GM18519 (cell line): ENCODE results near the gene HTR3B.
"Not testable (repeated sequence)": the region's sequence is repeated elsewhere in the genome, so short reads cannot be mapped to it uniquely, and the experiment has no call there.

Source experiments
- ATAC-seq: cut with Tn5 transposase; IDR thresholded peaks from one replicate; pipeline ENCODE4 v1.9.1; 2021; ENCODE audit warnings: mild to moderate bottlenecking, moderate library complexity; ENCODE audit not compliant: unreplicated experiment, low FRiP score

HTR3B gene

DNA sequence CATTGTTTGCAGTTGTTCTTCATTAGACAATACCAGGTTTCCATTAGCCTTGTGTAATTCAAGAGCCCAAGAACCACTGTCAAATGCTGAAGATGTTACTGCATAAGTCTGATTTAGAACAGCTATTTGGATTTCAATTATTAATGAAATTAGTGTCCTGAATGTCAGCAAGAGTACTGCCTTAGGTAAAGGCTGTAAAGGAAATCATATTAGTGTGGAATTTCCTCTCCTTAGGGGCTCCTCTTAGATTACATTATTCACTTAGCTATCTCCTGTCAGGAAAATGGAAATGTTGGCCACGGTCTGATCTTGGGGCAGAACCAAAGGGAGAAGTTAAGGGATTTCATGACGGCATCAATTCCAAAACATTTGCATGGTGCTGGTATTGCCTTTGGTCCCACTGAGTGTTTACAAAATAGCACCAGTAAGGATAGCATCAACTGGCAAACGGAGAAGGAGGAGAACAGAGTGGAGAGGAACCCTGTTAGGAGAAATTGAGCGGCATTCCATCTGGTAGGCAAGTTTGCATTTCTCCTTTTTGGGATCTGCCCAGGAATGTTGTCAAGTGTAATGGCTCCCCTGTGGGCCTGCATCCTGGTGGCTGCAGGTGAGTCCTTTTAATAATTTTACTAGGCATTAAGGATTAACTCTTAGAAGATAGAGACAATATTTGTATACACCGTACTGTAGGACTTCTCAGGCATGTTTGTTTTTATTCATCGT is at the start of gene HTR3B:
Gene HTR3B (plus strand): TSS at position 418 of the 723 bp plus-strand sequence. CDS start 138 bp downstream, at position 556.
- ATAC-seq = no peak

- ATAC-seq = no peak
These were observed 48.8 kb upstream of the HTR3B start for GRCh38 chr11:113855803-113856202.

DNA sequence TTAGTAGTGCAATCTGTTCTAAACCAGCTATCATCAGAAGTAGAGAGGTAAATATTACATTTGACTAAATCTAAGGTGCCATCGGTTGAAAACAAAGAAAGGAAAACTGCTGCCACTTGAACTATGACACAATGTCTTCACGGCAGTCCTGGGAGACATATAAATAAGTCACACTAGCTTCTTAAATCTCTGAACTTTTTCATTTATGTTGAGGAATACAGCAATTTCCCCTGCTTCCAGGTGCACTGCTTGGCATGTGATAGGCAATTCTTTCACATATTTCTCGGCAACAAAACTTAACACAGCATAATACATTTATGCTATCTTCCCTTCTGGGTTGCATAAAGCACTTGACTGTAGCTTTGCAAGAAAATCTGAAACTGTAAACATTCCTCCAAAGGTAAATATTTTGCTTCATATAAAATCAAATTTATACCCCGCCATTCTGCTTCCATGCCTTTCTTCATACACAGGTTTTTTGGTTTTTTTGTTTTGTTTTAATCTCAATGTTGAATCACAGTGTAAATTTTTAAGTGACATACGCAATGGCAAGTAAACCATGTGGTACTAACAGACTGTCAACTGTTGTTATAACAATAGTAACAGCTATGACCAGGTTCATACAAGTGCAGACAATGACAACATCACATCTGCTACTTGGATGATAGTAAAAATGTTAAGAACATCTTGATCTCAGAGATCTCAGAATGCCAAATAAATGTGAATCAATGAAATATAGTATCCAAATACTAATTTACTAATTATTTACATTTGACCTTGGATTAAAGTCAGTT is 47.4 kb upstream of the HTR3B start:
- no peak for ATAC-seq

DNA sequence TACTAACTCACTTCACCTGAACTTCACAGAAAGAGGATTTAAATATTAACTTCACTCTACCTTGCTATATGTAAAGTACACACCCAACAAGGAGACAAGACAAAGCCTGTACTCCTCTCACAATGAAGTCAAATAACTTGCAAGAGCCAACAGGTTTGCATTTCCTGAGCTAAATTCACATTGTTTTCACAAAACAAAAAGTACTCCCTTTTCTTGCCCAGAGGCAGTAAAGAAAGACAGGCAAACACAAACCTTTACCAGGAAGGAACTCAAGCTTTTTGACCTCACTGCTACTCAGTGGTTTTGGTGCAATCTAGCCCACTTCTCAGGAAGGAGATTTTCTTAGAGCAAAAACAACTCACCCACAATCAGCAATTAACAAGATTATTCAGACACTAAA is 44.9 kb upstream of the HTR3B start:
- no peak for ATAC-seq

- no peak for ATAC-seq
These were observed 42.2 kb upstream of the HTR3B start for GRCh38 chr11:113862435-113862834.

DNA sequence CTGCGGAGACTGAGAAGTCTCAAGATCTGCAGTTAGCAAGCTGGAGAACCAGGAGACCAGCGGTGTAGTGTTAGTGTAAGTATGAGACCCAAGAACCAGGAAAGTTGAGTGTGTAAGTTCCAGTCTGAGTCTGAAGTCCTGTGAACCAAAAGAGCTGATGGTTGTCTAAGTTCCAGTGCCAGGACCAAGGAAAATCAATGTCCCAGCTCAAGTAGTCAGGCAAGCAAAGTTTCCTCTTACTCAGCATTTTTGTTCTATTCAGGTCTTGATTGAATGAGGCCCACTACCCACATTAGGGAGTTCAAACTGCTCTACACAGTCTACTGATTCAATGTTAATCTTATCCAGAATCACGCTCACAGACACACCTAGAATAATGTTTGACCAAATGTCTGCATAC is 40.2 kb upstream of the HTR3B start:
- ATAC-seq = no peak

DNA sequence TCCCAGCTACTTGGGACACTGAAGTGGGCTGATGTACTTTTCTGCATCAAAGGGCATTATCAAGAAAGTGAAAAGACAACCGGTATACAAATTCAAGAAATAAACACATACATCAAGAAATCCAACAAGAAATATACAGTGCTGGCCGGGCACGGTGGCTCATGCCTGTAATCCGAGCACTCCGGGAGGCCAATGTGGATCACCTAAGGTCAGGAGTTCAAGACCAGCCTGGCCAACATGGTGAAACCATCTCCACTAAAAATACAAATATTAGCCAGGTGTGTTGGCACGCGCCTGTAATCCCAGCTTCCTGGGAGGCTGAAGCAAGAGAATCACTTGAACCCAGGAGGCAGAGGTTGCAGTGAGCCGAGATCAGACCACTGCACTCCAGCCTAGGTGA is 38.7 kb upstream of the HTR3B start:
- no peak for ATAC-seq

- no peak for ATAC-seq
These were observed 36.6 kb upstream of the HTR3B start for GRCh38 chr11:113867843-113868503.

DNA sequence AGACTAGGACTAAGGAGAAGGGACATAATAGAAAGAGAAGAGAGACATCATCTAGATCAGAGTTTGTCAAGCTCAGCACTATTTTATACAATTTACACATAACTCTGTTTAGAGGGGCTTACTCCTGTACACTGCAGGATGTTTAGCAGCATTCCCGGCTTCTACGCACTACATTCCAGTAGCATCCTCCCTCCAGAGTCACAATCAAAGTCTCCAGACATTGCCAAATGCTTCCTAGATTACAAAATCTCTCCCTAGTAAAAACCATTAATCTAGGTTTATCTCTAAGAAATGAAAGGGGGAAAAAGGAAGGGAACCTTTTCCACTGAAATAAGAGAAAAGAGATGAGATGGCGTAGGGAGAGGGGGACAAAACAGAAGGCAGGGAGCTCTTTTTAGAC is 33.3 kb upstream of the HTR3B start:
- ATAC-seq = no peak

- no peak for ATAC-seq
These were observed 31.4 kb upstream of the HTR3B start for GRCh38 chr11:113873236-113873626.

- ATAC-seq = no peak
These were observed 30.5 kb upstream of the HTR3B start for GRCh38 chr11:113874096-113874495.

- peak; percentile 27 for ATAC-seq
These were observed 29.9 kb upstream of the HTR3B start for GRCh38 chr11:113874581-113875233.

GRCh38 chr11:113875234-113876073 is 29.1 kb upstream of the HTR3B start, which contains the start of gene USP28:
Gene USP28, minus strand, starts transcription at chr11:113875572. Its CDS starts 71 bp downstream, at chr11:113875501.
- ATAC-seq = peak; percentile 72

- no peak for ATAC-seq
These were observed 28.4 kb upstream of the HTR3B start for GRCh38 chr11:113876074-113876797.

GRCh38 chr11:113876798-113877669 is 27.6 kb upstream of the HTR3B start:
- no peak for ATAC-seq

DNA sequence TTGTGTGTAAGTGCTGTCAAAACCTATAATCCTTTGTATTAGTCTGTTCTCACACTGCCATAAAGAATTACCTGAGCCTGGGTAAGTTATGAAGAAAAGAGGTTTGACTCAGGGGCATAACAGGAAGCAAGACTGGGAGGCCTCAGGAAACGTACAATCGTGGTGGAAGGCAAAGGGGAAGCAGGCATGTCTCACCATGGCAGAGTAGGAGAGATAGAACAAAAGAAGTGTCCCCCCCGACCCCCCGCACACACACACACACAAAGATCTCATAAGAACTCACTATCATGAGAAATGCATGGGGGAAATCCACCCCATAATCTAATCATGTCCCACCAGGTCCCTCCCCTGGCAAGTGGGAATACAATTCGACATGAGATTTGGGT is 26.9 kb upstream of the HTR3B start:
- ATAC-seq = no peak

GRCh38 chr11:113879446-113879845 is 25.1 kb upstream of the HTR3B start:
- ATAC-seq = not testable (repeated sequence)

DNA sequence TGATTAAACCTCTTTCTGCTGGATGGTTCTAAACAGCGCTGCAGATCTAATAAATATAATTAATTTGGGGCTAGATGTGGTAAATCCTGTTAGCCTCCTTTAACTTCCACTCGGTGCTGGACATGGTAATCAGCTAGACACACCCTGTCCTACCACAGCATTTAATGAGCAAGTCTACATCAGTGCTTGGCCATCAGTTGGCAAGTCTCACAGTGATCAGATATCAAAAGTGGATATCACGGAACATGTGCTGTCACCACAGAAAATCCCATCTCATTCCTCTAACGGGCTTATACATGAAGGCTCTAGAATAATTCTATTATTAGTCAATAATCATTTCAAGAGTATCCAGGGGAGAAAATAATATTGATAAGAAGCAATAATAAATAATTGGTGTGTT is 23.6 kb upstream of the HTR3B start:
- no peak for ATAC-seq
